Endothelial cell (in vitro differentiated cells): ENCODE results near the gene APOD. TPM values are rescaled to one million over a fixed set of nuclear protein-coding genes. Genes with fewer than 3 reads are reported as not detected.

Source experiments
- DNase-seq: peaks from one replicate; pipeline ENCODE4 v3.0.0; 2021; ENCODE audit warnings: low spot score
- H3K27ac Mint-ChIP-seq: one replicate; pipeline ENCODE4 v1.8.0; 2021; ENCODE audit warnings: mixed read lengths, inconsistent platforms; ENCODE audit not compliant: unreplicated experiment
- H3K27me3 Mint-ChIP-seq: one replicate; pipeline ENCODE4 v1.8.0; 2021; ENCODE audit warnings: mild to moderate bottlenecking, moderate library complexity, mixed read lengths, inconsistent platforms; ENCODE audit not compliant: unreplicated experiment
- H3K36me3 Mint-ChIP-seq: one replicate; pipeline ENCODE4 v1.8.0; 2021; ENCODE audit warnings: mild to moderate bottlenecking, low read depth, mixed read lengths, inconsistent platforms; ENCODE audit not compliant: unreplicated experiment
- H3K4me1 Mint-ChIP-seq: one replicate; pipeline ENCODE4 v1.8.0; 2021; ENCODE audit warnings: mild to moderate bottlenecking, mixed read lengths, inconsistent platforms; ENCODE audit not compliant: unreplicated experiment
- H3K4me3 Mint-ChIP-seq: one replicate; pipeline ENCODE4 v1.8.0; 2021; ENCODE audit warnings: mild to moderate bottlenecking, mixed read lengths, inconsistent platforms; ENCODE audit not compliant: unreplicated experiment
- H3K9me3 Mint-ChIP-seq: one replicate; pipeline ENCODE4 v1.8.0; 2021; ENCODE audit warnings: mixed read lengths, inconsistent platforms; ENCODE audit not compliant: unreplicated experiment
- total RNA-seq: library from RNA; stranded (reverse); fragmentation: NEBNext Ultra II Directional; extraction: Animal tissue kit (Norgen Biotek cat#: 25700); gene quantifications from one replicate; pipeline ENCODE4 v1.2.1, GENCODE V29; 2021; ENCODE audit not compliant: unreplicated experiment
- TF ChIP-seq, protein P1 (sequence below): fragments of 200-600 bp; sonication (generic); IDR thresholded peaks from one replicate; pipeline ENCODE4 v1.5.0; 2021; ENCODE audit warnings: antibody characterized with exemption; ENCODE audit not compliant: unreplicated experiment

Gene APOD
- total RNA-seq, 1 donor from 2014 or later: 5.0 TPM

DNA sequence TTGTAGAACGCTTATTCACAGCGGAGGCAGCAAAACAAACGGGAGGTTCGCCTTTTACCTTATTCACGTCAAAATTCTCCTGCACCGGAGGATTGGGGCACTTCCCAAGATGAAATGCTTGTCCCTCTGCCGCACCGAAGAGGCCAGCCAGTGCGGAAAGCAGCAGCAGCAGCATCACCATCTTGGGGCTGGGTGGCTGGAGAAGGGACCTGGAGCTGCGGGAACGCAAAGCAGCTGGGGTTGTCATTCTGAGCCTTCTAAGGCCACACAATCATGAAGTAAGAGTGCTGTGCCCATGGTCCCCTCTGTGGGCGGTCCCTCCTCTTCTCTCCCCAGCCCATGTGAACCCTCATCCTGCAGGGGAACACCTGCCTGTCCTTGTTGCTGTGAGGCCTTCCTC lies 4.5 kb downstream of the APOD start:
- H3K4me1 Mint-ChIP-seq: peaks cover 8% of the 10 kb centered on the region
- no peaks in the 10 kb centered on the region for H3K9me3 Mint-ChIP-seq
- H3K4me3 Mint-ChIP-seq: no peak overlapping the region
- no peak for DNase-seq
- TF ChIP-seq, protein P1, sequence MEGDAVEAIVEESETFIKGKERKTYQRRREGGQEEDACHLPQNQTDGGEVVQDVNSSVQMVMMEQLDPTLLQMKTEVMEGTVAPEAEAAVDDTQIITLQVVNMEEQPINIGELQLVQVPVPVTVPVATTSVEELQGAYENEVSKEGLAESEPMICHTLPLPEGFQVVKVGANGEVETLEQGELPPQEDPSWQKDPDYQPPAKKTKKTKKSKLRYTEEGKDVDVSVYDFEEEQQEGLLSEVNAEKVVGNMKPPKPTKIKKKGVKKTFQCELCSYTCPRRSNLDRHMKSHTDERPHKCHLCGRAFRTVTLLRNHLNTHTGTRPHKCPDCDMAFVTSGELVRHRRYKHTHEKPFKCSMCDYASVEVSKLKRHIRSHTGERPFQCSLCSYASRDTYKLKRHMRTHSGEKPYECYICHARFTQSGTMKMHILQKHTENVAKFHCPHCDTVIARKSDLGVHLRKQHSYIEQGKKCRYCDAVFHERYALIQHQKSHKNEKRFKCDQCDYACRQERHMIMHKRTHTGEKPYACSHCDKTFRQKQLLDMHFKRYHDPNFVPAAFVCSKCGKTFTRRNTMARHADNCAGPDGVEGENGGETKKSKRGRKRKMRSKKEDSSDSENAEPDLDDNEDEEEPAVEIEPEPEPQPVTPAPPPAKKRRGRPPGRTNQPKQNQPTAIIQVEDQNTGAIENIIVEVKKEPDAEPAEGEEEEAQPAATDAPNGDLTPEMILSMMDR: no peak
- peaks cover 1% of the 10 kb centered on the region for H3K27me3 Mint-ChIP-seq
- H3K36me3 Mint-ChIP-seq: no peaks in the 10 kb centered on the region
- no peak overlapping the region for H3K27ac Mint-ChIP-seq

DNA sequence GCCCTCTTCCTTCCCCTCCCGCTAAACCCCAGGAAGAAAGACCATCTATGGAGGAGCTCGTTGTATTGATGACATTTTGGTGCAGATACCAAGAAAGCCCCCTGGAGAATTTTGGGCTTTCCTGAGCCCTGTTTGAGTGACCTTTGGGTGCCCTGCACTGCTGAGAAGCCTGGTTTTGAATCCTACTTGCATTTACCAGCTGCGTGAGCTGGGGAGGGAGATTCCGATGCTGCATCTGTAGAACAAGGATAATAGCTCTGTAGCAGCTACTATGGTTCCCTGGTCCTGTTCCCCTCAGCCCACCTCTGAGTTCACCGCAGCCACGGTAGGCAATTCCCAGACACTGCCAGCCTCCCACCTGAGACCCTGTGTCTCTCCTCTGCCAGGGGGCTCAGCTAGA lies 5.2 kb downstream of the APOD start:
- H3K36me3 Mint-ChIP-seq: no peaks in the 10 kb centered on the region
- peaks cover under 1% of the 10 kb centered on the region for H3K4me1 Mint-ChIP-seq
- H3K27me3 Mint-ChIP-seq: peaks cover 1% of the 10 kb centered on the region
- TF ChIP-seq, protein P1: no peak
- H3K27ac Mint-ChIP-seq: no peak overlapping the region
- DNase-seq: no peak
- H3K9me3 Mint-ChIP-seq: no peaks in the 10 kb centered on the region
- H3K4me3 Mint-ChIP-seq: peak overlapping the region; percentile 19

DNA sequence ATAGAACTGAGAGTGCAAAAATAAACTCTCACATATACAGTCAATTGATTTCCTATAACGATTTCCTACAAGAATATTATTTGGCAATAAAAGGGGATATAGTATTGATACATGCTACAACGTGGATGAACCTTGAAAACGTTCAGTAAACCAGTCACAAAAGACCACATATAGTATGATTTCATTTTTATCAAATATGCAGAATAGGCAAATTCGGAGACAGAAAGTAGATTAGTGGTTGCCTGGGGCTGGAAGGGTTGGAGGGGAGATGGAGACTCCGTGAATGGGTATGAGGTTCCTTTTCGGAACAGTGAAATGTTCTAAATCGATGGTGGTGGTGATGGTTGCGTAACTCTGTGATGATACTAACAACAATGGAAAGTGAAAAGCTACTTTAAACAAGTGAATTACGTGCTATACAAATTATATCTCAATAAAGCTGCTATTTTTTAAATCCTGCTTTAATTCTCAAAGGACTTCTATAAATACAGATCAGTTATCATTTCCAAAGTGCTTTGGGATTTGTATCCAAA lies 6.0 kb downstream of the APOD start:
- Mint-ChIP-seq H3K27ac (no peak overlapping the region), H3K9me3 (no peaks in the 10 kb centered on the region), H3K4me1 (peaks cover 4% of the 10 kb centered on the region), H3K36me3 (no peaks in the 10 kb centered on the region), H3K27me3 (peaks cover 1% of the 10 kb centered on the region), H3K4me3 (no peak overlapping the region)
- no peak for DNase-seq
- TF ChIP-seq, protein P1: no peak

DNA sequence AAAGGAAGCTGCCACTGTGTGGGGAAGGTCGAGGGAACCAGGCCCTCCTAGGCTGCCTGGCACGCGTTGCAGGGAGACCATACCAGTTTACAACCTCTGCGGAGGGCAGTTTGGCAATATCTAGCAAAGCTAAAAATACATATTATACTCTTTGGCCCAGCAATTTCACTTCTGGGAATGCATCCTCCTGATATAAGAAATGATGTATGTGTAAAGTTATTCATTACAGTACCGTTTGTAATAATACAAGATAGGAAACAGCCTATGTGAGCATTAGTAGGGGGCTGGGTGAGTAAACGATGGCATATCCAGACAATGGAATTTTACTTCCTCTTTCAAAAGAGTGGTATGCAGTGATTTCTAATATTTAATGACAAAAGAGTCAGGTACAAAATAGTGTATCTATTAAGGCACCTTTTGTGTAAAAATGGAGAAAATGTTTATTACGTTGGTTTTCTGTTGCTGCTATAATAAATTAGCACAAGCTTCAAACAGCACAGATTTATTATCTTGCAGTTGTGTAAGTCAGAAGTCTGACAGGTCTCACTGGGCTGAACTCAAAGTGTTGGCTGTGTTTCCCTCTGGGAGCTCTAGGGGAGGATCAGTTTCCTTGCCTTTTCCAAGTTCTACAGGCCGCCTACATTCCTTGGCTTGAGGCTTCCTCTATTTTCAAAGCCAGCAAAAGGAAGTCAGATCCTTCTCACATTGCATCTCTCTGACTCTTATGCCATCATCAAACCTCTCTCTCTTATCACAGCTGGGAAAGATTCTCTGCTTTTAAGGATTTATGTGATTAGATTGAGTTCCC lies 9.0 kb downstream of the APOD start:
- H3K4me1 Mint-ChIP-seq: peaks cover 6% of the 10 kb centered on the region
- no peak for DNase-seq

More for the DNA sequence above, 9.0 kb downstream of the APOD start:
- no peaks in the 10 kb centered on the region for H3K9me3 Mint-ChIP-seq
- no peaks in the 10 kb centered on the region for H3K36me3 Mint-ChIP-seq
- no peak overlapping the region for H3K27ac Mint-ChIP-seq
- H3K27me3 Mint-ChIP-seq: peaks cover 1% of the 10 kb centered on the region
- TF ChIP-seq, protein P1: no peak
- no peak overlapping the region for H3K4me3 Mint-ChIP-seq
